AG04450 (cell line): ENCODE data around the gene PLPPR3. TPM values are rescaled to one million over a fixed set of nuclear protein-coding genes. Genes with fewer than 3 reads are reported as not detected.

Experiments used
- CTCF ChIA-PET: fragments of 300-600, 350-600 bp; formaldehyde crosslinking; extraction: SDS; loops from one replicate; lab custom pipeline; 2022; ENCODE audit warnings: antibody characterized with exemption, inconsistent platforms; lab: Charles Lee
- POLR2A ChIA-PET: fragments of 350-600 bp; formaldehyde crosslinking; extraction: SDS; loops from one replicate; lab custom pipeline; 2021; ENCODE audit warnings: antibody characterized with exemption, inconsistent platforms; lab: Yijun Ruan, JAX
- DNase-seq: peaks from one replicate; pipeline ENCODE4 v3.0.0-alpha.2; 2011; ENCODE audit warnings: low read depth, low spot score
- H3K27ac ChIP-seq: one replicate; pipeline ENCODE4 v1.5.1; 2012; ENCODE audit warnings: low read depth, low read length, control low read depth
- H3K27me3 ChIP-seq: one replicate; pipeline ENCODE4 v1.6.0; 2012; ENCODE audit warnings: low read length; ENCODE audit not compliant: control insufficient read depth, insufficient read depth
- H3K4me3 ChIP-seq: 2 replicates; pipeline ENCODE4 v1.5.1; 2011; ENCODE audit warnings: mild to moderate bottlenecking, low read depth, low read length, control low read depth
- H3K9me3 ChIP-seq: 2 replicates; pipeline ENCODE4 v1.5.1; 2012; ENCODE audit warnings: low read length; ENCODE audit not compliant: control insufficient read depth, insufficient read depth
- polyA plus RNA-seq: library from polyadenylated mRNA; depleted of rRNA; stranded (reverse); fragments of >200 nt; gene quantifications from 2 replicates; pipeline ENCODE4 v1.2.3, GENCODE V29; 2011
- TF ChIP-seq, protein P1 (sequence below): IDR thresholded peaks from 2 replicates; pipeline ENCODE4 v1.5.1; 2011; ENCODE audit warnings: low read depth, low read length, control low read depth, inconsistent platforms

The PLPPR3 gene
- polyA plus RNA-seq, 1 experiment, result 1.3 TPM

DNA sequence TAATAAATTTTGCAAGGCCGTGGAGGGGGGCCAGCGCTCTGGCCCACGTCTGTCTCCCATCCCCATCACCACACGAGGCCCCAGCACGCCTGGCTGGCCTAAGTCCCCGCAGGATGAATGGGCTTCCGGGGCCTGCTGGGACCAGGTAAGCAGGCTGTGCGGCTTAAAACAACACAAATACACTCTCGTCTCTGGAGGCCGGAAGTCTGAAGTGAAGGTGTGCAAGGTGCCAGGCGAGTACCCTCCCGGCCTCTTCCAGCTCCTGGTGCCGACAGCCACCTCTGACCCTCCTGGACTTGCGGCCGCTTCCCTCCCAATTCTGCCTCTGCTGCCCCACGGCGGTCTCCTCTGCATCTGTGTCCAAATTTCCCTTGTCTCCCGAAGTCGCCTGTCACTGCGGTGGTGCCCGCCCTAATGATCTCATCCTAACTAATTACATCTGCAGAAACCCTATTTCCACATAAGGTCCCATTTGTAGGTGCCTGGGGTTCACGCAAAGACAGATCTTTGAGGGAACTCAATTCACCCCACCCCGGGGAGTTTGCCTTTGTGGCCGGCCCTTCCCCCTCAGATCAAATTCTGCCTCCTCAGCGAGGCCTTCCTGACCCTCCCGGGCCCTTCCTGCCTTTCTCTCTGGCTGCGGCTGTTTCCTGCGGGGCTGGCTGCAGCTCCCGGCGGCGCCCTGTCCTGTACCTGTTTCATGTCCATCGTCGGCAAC is 32.6 kb downstream of the PLPPR3 start:
- ChIA-PET CTCF (interaction anchor here (0.5 kb wide), 1 partner anchor 18 kb away, joined by 8 read pairs; no protein-coding TSS in a partner anchor), POLR2A (no interaction called here)
- H3K4me3 ChIP-seq, result no peak overlapping the region
- TF ChIP-seq, protein P1, sequence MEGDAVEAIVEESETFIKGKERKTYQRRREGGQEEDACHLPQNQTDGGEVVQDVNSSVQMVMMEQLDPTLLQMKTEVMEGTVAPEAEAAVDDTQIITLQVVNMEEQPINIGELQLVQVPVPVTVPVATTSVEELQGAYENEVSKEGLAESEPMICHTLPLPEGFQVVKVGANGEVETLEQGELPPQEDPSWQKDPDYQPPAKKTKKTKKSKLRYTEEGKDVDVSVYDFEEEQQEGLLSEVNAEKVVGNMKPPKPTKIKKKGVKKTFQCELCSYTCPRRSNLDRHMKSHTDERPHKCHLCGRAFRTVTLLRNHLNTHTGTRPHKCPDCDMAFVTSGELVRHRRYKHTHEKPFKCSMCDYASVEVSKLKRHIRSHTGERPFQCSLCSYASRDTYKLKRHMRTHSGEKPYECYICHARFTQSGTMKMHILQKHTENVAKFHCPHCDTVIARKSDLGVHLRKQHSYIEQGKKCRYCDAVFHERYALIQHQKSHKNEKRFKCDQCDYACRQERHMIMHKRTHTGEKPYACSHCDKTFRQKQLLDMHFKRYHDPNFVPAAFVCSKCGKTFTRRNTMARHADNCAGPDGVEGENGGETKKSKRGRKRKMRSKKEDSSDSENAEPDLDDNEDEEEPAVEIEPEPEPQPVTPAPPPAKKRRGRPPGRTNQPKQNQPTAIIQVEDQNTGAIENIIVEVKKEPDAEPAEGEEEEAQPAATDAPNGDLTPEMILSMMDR, result no peak
- no peak for DNase-seq
- no peaks in the 10 kb centered on the region for H3K27me3 ChIP-seq
- H3K27ac ChIP-seq, result no peak overlapping the region
- no peaks in the 10 kb centered on the region; the same call in 1 of the 2 replicates for H3K9me3 ChIP-seq

- CTCF ChIA-PET, result no interaction called here
- POLR2A ChIA-PET, result no interaction called here
These were observed 33.1 kb downstream of the PLPPR3 start for GRCh38 chr19:788686-788982.

DNA sequence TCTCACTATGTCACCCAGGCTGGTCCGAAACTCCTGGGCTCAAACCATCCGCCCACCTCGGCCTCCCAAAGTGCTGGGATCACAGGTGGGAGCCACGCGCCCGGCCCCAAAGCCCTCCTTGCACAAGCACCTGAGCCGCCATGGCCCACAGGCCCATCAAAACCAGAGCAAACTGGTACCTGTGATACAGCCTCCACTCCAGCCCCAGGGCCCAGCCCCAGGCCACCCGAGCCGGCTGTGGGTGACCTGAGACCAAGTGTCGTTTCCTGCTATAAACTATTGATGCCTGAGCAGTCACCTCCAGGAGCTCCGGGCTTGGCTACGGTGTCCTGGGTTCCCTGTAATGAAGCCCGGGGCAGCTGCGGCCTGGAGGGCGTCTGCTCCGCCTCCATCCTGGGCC is 34.2 kb downstream of the PLPPR3 start:
- no peaks in the 10 kb centered on the region; the same call in 1 of the 2 replicates for H3K9me3 ChIP-seq
- TF ChIP-seq, protein P1, result no peak
- no peak overlapping the region for H3K4me3 ChIP-seq
- no peak overlapping the region for H3K27ac ChIP-seq
- ChIA-PET POLR2A (no interaction called here), CTCF (no interaction called here)
- no peaks in the 10 kb centered on the region for H3K27me3 ChIP-seq
- DNase-seq, result no peak

More at GRCh38 chr19:788686-788982, 33.1 kb downstream of the PLPPR3 start:
- Histone ChIP-seq H3K27ac (no peak overlapping the region), H3K9me3 (no peaks in the 10 kb centered on the region; the same call in 1 of the 2 replicates), H3K27me3 (no peaks in the 10 kb centered on the region), H3K4me3 (no peak overlapping the region)
- DNase-seq, result no peak
- TF ChIP-seq, protein P1, result no peak

GRCh38 chr19:784541-784940 is 37.2 kb downstream of the PLPPR3 start:
- TF ChIP-seq, protein P1, result no peak
- no peak overlapping the region for H3K4me3 ChIP-seq
- H3K9me3 ChIP-seq, result peaks cover 1% of the 10 kb centered on the region; the same call in 1 of the 2 replicates
- no peak overlapping the region for H3K27ac ChIP-seq
- no peaks in the 10 kb centered on the region for H3K27me3 ChIP-seq
- no peak for DNase-seq
- ChIA-PET POLR2A (interaction anchor here (0.7 kb wide), 1 partner anchor 12 kb away, joined by 3 read pairs; the partner anchor contains the start of gene PTBP1), CTCF (no interaction called here)
